AG04450 (cell line): Measurements from ENCODE around the gene ABLIM2. TPM values are rescaled to one million over a fixed set of nuclear protein-coding genes. Genes with fewer than 3 reads are reported as not detected.

Experiments
- CTCF ChIA-PET: fragments of 300-600, 350-600 bp; formaldehyde crosslinking; extraction: SDS; loops from one replicate; lab custom pipeline; 2022; ENCODE audit warnings: antibody characterized with exemption, inconsistent platforms; lab: Charles Lee
- POLR2A ChIA-PET: fragments of 350-600 bp; formaldehyde crosslinking; extraction: SDS; loops from one replicate; lab custom pipeline; 2021; ENCODE audit warnings: antibody characterized with exemption, inconsistent platforms; lab: Yijun Ruan, JAX
- DNase-seq: peaks from one replicate; pipeline ENCODE4 v3.0.0-alpha.2; 2011; ENCODE audit warnings: low read depth, low spot score
- H3K27ac ChIP-seq: one replicate; pipeline ENCODE4 v1.5.1; 2012; ENCODE audit warnings: low read depth, low read length, control low read depth
- H3K27me3 ChIP-seq: one replicate; pipeline ENCODE4 v1.6.0; 2012; ENCODE audit warnings: low read length; ENCODE audit not compliant: control insufficient read depth, insufficient read depth
- H3K4me3 ChIP-seq: 2 replicates; pipeline ENCODE4 v1.5.1; 2011; ENCODE audit warnings: mild to moderate bottlenecking, low read depth, low read length, control low read depth
- H3K9me3 ChIP-seq: 2 replicates; pipeline ENCODE4 v1.5.1; 2012; ENCODE audit warnings: low read length; ENCODE audit not compliant: control insufficient read depth, insufficient read depth
- CTCF ChIP-seq: IDR thresholded peaks from 2 replicates; pipeline ENCODE4 v1.5.1; 2011; ENCODE audit warnings: low read depth, low read length, control low read depth, inconsistent platforms
- polyA plus RNA-seq: library from polyadenylated mRNA; depleted of rRNA; stranded (reverse); fragments of >200 nt; gene quantifications from 2 replicates; pipeline ENCODE4 v1.2.3, GENCODE V29; 2011

The ABLIM2 gene
- polyA plus RNA-seq, 1 experiment = not detected

- Histone ChIP-seq H3K27ac (no peak overlapping the region), H3K27me3 (peaks cover 71% of the 10 kb centered on the region), H3K4me3 (no peak overlapping the region), H3K9me3 (no peaks in the 10 kb centered on the region; the same call in 1 of the 2 replicates)
- DNase-seq = no peak
- no peak for TF ChIP-seq CTCF
- CTCF ChIA-PET = no interaction called here
- POLR2A ChIA-PET = no interaction called here
Measured at GRCh38 chr4:8148159-8148558, 10.5 kb downstream of the ABLIM2 start.

DNA sequence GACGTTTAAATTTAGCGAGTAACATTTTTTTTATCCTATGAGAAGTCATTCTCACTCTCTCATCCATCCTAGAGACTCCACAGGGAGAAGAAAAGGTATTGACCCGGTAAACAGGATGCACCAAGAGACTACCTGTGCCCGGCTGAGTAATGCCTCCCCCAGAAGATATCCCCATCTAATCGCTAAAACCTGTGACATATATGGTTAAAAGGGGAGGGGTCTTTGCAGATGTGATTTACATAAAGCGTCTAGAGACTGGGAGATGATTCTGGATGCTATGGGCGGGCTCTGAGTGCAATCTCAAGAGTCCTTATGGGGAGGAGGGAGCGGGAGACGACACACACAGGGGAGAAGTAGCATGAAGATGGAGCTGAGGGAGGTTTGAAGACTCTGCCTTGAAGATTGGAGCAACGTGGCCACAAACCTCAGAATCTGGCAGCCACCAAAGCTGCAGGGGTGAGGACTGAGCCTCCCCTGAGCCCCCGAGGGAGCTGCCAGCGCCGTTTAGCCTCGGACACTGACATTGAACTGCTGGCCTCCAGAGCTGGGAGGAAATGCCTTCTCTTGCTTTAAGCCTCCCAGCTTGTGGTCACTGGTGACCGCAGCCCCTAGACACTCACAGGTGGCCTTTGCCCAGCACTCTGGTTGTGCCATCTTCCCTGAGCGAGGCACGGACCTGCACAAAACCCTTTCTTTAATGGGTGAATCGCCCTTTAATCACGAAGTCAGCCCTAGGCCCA is 11.2 kb downstream of the ABLIM2 start:
- ChIA-PET POLR2A (no interaction called here), CTCF (no interaction called here)
- Histone ChIP-seq H3K27ac (no peak overlapping the region), H3K9me3 (no peaks in the 10 kb centered on the region; the same call in 1 of the 2 replicates), H3K27me3 (peaks cover 65% of the 10 kb centered on the region), H3K4me3 (no peak overlapping the region)
- no peak for DNase-seq
- TF ChIP-seq CTCF = no peak

DNA sequence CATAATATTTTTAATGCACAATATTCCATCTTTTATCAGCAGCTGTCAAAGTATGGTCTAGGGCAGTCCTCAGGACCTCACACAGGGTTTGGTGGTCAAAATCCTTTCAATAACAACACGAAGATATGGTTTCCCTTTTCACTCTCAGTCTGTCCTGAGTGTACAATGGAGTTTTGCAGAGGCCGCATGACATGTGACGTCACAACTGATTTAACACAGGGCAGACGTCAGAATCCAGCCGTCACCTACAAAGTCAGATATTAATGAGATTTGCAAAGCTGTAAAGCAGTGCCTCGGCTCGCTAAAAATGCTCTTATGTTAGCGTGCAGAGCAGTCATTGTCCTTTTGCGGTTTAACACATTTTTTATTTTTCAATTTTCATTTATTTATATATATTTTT is 12.5 kb downstream of the ABLIM2 start:
- no peak overlapping the region for H3K27ac ChIP-seq
- ChIA-PET CTCF (no interaction called here), POLR2A (no interaction called here)
- no peak overlapping the region for H3K4me3 ChIP-seq
- TF ChIP-seq CTCF = no peak
- no peaks in the 10 kb centered on the region for H3K9me3 ChIP-seq
- peaks cover 68% of the 10 kb centered on the region for H3K27me3 ChIP-seq
- no peak for DNase-seq

- Histone ChIP-seq H3K9me3 (no peaks in the 10 kb centered on the region), H3K4me3 (no peak overlapping the region), H3K27ac (no peak overlapping the region), H3K27me3 (peaks cover 62% of the 10 kb centered on the region)
- ChIA-PET CTCF (no interaction called here), POLR2A (no interaction called here)
- DNase-seq = no peak
- no peak for TF ChIP-seq CTCF
Measured at GRCh38 chr4:8144359-8144758, 14.3 kb downstream of the ABLIM2 start.

DNA sequence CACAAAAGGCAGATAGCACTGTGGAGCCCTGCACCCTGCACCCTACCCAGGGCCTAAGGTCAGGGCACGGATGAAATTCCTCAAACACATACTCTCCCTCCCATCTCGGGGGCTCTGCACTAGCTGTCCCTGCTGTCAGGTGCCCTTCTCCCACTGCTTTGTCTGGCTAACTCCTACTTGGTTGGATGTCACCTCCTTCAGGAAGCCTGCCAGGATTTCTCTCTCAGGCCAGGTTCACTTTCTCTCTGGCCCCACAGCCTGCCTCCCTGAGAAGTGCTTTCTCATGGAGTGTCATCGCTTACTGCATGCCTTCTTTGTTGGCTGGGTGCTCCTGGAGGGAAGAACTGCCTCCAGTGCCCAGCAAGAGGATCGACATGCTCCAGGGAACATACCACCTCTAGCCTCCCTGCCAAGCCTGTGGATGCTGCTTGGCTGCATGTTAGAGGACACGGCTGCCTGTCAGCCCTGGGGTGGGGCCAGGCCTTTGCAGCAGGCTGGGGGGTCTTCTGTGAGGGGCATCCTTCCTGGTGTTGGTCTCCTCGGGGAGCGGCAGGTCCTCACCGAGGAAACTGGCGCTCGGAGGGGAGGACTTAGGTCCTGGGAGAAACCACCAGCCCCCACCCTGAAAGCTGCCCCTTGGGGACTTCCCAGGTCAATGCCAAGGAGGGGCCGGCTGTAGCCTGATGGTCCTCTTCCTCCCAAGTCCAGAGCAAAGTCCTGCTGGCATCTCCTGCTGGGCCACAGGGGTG is 15.0 kb downstream of the ABLIM2 start:
- no peak for TF ChIP-seq CTCF
- POLR2A ChIA-PET = no interaction called here

More for the DNA sequence above, 15.0 kb downstream of the ABLIM2 start:
- Histone ChIP-seq H3K4me3 (no peak overlapping the region), H3K27ac (no peak overlapping the region), H3K9me3 (no peaks in the 10 kb centered on the region), H3K27me3 (peaks cover 55% of the 10 kb centered on the region)
- CTCF ChIA-PET = no interaction called here
- no peak for DNase-seq
